Mucosa of descending colon (tissue), 3 donors: ENCODE measurements around the gene LSMEM2. TPM values are rescaled to one million over a fixed set of nuclear protein-coding genes. Genes with fewer than 3 reads are reported as not detected.

Experiments used
- ATAC-seq: fragments of 200-7000 bp; cut with Tn5 transposase; one replicate; pipeline ENCODE4 v1.9.1; 2020; ENCODE audit warnings: mild to moderate bottlenecking, moderate library complexity
- DNase-seq, 3 donors: peaks; one replicate each; pipeline ENCODE4 v3.0.0-alpha.2; 2020
- H3K36me3 ChIP-seq: fragments of 200-600 bp; one replicate; pipeline ENCODE4 v1.8.0; 2021; ENCODE audit warnings: low read depth, mild to moderate bottlenecking
- H3K4me1 ChIP-seq: fragments of 200-600 bp; one replicate; pipeline ENCODE4 v1.8.0; 2021; ENCODE audit warnings: low read depth, mild to moderate bottlenecking
- H3K4me3 ChIP-seq: fragments of 200-600 bp; one replicate; pipeline ENCODE4 v1.8.0; 2021; ENCODE audit warnings: mild to moderate bottlenecking
- H3K9me3 ChIP-seq: fragments of 200-600 bp; one replicate; pipeline ENCODE4 v1.8.0; 2021; ENCODE audit warnings: mild to moderate bottlenecking
- intact Hi-C, 2 donors: fragments of 100-400 bp; cut with DNase I in 1 of 2; cut with micrococcal nuclease in 1 of 2; formaldehyde crosslinking; loops; one replicate each; pipeline versions ENCODE4 v1.11.0 to v1.11.1; 2022; cut with DNase I, micrococcal nuclease
- total RNA-seq, 3 donors: library from RNA; stranded (reverse); fragmentation: NEBNext Ultra II Directional in 2 of 3; extraction: Animal tissue kit (Norgen Biotek cat#: 25700) in 2 of 3; gene quantifications; one replicate each; pipeline versions ENCODE4 v1.2.1 to v1.2.4, GENCODE V29; 2021 to 2023
- TF ChIP-seq, protein P1 (sequence below): fragments of 200-600 bp; IDR thresholded peaks from one replicate; pipeline ENCODE4 v1.8.0; 2022; ENCODE audit warnings: antibody characterized with exemption, mild to moderate bottlenecking
- donor health status: DM: no; HTN: no; CAD: no; lungs with moderate emphysema.
- donor health status: DM: no; HTN: no; CAD: no.
- donor health status: DM: no; HTN: yes; CAD: no.

The LSMEM2 gene
- total RNA-seq, 3 donors from 2014 or later: 0.32 TPM; not detected in 2

GRCh38 chr3:50263478-50264382 lies 15.2 kb upstream of the LSMEM2 start:
- H3K4me3 ChIP-seq: no peak overlapping the region
- H3K4me1 ChIP-seq: peaks cover 37% of the 10 kb centered on the region
- H3K36me3 ChIP-seq: no peaks in the 10 kb centered on the region
- TF ChIP-seq, protein P1, sequence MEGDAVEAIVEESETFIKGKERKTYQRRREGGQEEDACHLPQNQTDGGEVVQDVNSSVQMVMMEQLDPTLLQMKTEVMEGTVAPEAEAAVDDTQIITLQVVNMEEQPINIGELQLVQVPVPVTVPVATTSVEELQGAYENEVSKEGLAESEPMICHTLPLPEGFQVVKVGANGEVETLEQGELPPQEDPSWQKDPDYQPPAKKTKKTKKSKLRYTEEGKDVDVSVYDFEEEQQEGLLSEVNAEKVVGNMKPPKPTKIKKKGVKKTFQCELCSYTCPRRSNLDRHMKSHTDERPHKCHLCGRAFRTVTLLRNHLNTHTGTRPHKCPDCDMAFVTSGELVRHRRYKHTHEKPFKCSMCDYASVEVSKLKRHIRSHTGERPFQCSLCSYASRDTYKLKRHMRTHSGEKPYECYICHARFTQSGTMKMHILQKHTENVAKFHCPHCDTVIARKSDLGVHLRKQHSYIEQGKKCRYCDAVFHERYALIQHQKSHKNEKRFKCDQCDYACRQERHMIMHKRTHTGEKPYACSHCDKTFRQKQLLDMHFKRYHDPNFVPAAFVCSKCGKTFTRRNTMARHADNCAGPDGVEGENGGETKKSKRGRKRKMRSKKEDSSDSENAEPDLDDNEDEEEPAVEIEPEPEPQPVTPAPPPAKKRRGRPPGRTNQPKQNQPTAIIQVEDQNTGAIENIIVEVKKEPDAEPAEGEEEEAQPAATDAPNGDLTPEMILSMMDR: no peak
- ATAC-seq (no peak), DNase-seq (no peak)
- intact Hi-C loops: no loop called here
- no peaks in the 10 kb centered on the region for H3K9me3 ChIP-seq

DNA sequence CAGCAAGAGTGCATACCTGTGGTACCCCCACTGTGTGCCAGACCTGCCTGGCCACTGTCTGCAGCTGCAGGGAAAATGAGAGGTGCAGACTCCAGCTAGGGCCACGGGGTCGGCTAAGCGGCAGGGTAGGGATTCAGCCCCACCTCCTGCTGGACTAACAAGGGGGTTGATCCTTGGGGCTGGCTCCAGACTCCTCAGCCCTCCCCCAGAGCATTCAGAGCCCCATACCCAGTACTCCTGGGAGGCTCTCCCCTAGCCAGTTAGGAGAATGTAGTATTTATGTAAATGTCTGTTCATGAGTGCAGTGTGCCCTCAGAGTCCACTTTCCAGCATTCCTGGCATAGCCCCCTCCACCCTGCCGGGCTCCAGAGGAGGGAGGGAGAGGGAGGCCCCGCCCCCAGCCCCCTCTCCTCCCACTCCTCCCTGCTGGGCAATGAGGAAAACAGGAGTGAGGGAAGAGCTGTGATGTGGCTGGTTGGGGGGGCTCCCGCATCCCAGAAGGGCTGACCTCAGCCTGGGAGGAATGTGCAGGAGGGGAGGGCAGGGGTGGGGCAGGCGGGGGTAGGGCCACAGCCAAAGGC lies 14.4 kb upstream of the LSMEM2 start:
- intact Hi-C loops: no loop called here
- no peaks in the 10 kb centered on the region for H3K9me3 ChIP-seq
- peaks cover 42% of the 10 kb centered on the region for H3K4me1 ChIP-seq
- TF ChIP-seq, protein P1: no peak
- no peak overlapping the region for H3K4me3 ChIP-seq
- DNase-seq (peak in 2 of 3 donors; percentile 69 to 77), ATAC-seq (no peak)
- H3K36me3 ChIP-seq: no peaks in the 10 kb centered on the region

- no peak overlapping the region for H3K4me3 ChIP-seq
- intact Hi-C loops: no loop called here
- DNase-seq: peak in 1 of 3 donors; percentile 58
- peak; percentile 5 for ATAC-seq
- peaks cover 40% of the 10 kb centered on the region for H3K4me1 ChIP-seq
- TF ChIP-seq, protein P1: no peak
- H3K9me3 ChIP-seq: no peaks in the 10 kb centered on the region
- no peaks in the 10 kb centered on the region for H3K36me3 ChIP-seq
These were observed 13.9 kb upstream of the LSMEM2 start for GRCh38 chr3:50264964-50265485.

DNA sequence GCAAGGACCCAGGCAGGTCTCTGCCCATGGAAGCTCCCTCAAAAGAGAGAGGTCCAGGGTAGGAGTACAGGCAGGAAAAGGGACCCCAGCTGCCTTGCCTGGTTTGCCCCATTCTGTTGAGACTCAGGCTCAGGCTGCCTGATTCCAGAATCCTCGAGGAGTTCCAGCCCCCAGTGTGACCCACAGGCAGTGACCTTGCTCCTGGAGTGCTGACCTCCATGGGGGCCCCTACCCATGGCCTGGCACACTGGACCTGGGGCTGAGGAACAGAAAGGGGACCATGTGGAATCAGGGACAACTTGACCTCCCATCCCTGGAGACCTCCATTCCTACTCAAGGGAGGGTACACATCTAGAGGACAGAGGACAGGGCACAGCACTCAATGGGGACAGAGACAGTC lies 13.3 kb upstream of the LSMEM2 start:
- TF ChIP-seq, protein P1: no peak
- intact Hi-C loops: no loop called here
- no peak for ATAC-seq
- Histone ChIP-seq H3K9me3 (no peaks in the 10 kb centered on the region), H3K36me3 (no peaks in the 10 kb centered on the region), H3K4me1 (peaks cover 41% of the 10 kb centered on the region), H3K4me3 (no peak overlapping the region)
- no peak for DNase-seq

DNA sequence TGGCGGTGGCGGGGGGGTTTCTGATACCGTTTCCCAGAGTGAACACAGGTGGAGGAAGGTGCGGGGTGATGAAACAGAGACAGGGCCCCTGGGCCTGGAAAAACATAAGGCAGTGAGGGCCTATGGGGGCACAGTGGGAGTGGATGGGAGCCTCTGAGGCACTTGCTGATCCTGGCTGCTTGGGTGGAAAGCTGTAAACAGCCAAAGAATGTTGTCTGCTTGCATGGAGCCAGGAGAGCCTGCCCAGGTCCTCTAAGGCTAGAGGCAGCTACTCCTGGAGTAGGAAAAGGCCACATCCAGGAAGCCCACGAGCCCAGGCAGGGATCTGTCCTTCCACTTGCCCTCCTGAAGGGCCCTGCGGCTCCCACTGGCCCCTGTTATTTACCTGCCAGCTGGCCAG lies 12.9 kb upstream of the LSMEM2 start:
- TF ChIP-seq, protein P1: no peak
- no peak overlapping the region for H3K4me3 ChIP-seq
- no peak for ATAC-seq
- peaks cover 39% of the 10 kb centered on the region for H3K4me1 ChIP-seq
- no peaks in the 10 kb centered on the region for H3K36me3 ChIP-seq
- no peaks in the 10 kb centered on the region for H3K9me3 ChIP-seq
- DNase-seq: no peak
- intact Hi-C loops: no loop called here
